ENCODE measurements around the gene MKRN1.

- TF ChIP-seq EP300 (IDR thresholded peaks at IDR 0.05) (no peak), POLR2A (IDR thresholded peaks at IDR 0.05) (no peak), POLR2AphosphoS5 (IDR thresholded peaks at IDR 0.05) (peak in 2 of 3 donors; percentile 20 to 61)
Measured at GRCh38 chr7:140517546-140518369, 38.5 kb upstream of the MKRN1 start.

Measured in stomach (tissue), 4 donors.